ENCODE measurements around the gene TFDP1.

DNA sequence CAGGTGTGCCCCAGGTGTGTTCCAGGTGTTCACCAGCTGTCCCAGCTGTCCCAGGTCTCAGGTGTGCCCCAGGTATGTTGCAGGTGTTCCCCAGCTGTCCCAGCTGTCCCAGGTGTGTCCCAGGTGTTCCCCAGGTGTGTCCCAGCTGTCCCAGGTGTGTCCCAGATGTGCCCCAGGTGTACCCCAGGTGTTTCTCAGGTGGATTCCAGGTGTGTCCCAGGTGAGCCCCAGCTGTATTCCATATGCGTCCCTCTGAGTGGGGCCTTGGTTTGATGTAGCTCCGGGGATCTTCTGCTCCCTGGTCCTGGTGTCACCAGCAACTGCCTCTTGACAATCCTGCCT lies 81.7 kb downstream of the TFDP1 start:
- TF ChIP-seq EZH2phosphoT487 (conservative IDR thresholded peaks at IDR 0.05; ENCODE audit: low read length) = no peak
- TF ChIP-seq, protein P1, sequence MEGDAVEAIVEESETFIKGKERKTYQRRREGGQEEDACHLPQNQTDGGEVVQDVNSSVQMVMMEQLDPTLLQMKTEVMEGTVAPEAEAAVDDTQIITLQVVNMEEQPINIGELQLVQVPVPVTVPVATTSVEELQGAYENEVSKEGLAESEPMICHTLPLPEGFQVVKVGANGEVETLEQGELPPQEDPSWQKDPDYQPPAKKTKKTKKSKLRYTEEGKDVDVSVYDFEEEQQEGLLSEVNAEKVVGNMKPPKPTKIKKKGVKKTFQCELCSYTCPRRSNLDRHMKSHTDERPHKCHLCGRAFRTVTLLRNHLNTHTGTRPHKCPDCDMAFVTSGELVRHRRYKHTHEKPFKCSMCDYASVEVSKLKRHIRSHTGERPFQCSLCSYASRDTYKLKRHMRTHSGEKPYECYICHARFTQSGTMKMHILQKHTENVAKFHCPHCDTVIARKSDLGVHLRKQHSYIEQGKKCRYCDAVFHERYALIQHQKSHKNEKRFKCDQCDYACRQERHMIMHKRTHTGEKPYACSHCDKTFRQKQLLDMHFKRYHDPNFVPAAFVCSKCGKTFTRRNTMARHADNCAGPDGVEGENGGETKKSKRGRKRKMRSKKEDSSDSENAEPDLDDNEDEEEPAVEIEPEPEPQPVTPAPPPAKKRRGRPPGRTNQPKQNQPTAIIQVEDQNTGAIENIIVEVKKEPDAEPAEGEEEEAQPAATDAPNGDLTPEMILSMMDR (IDR thresholded peaks at IDR 0.05; ENCODE audit: insufficient read depth, low read length, poor library complexity, severe bottlenecking) = no peak
